22Rv1 (cell line): Measurements from ENCODE around the gene TOMM20.

Experiments
- CTCF ChIP-seq: fragments of 450-650 bp; IDR thresholded peaks from 2 replicates; pipeline ENCODE4 v1.5.1; 2017; ENCODE audit warnings: mild to moderate bottlenecking
- ZFX ChIP-seq: fragments of 450-650 bp; IDR thresholded peaks from 2 replicates; pipeline ENCODE4 v1.6.1; 2017; ENCODE audit warnings: antibody characterized with exemption, borderline replicate concordance

- no peak for TF ChIP-seq CTCF
- no peak for TF ChIP-seq ZFX
Observed at GRCh38 chr1:235070819-235071218, 57.8 kb downstream of the TOMM20 start.
